ENCODE results near the gene SNAP23. TPM values are rescaled to one million over a fixed set of nuclear protein-coding genes. Genes with fewer than 3 reads are reported as not detected.

The SNAP23 gene
- total RNA-seq, 2 experiments from 2014 or later = 19.9 to 48.3 TPM

GRCh38 chr15:42482701-42483100, 12.7 kb upstream of the SNAP23 start:
- H3K79me2 ChIP-seq (ENCODE audit: insufficient read depth, low read depth, low read length) = peaks cover 24% of the 10 kb centered on the region; the same call in 1 of the 2 replicates
- H3K4me1 ChIP-seq (ENCODE audit: insufficient read depth, low read length, poor library complexity, severe bottlenecking) = no peaks in the 10 kb centered on the region
- 0 out of 2 replicates have a peak, but pooled peaks cover 7% of the 10 kb centered on the region for H3K9me3 ChIP-seq (ENCODE audit: low read length)
- no peaks in the 10 kb centered on the region for H4K20me1 ChIP-seq (ENCODE audit: insufficient read depth, low read length)
- intact Hi-C loops (cut with micrococcal nuclease; ENCODE audit: unreplicated experiment) = no loop called here
- no peaks in the 10 kb centered on the region for H3K9me2 ChIP-seq (ENCODE audit: insufficient read depth, low read length)
- no peak overlapping the region for H3K4me2 ChIP-seq (ENCODE audit: low read length)
- POLR2A ChIA-PET = no interaction called here
- no TSS peak for BruUV-seq (replicated peaks)
- no peak for TF ChIP-seq EZH2phosphoT487 (IDR thresholded peaks at IDR 0.05; ENCODE audit: borderline replicate concordance, low read depth, low read length)
- TF ChIP-seq, protein P1, sequence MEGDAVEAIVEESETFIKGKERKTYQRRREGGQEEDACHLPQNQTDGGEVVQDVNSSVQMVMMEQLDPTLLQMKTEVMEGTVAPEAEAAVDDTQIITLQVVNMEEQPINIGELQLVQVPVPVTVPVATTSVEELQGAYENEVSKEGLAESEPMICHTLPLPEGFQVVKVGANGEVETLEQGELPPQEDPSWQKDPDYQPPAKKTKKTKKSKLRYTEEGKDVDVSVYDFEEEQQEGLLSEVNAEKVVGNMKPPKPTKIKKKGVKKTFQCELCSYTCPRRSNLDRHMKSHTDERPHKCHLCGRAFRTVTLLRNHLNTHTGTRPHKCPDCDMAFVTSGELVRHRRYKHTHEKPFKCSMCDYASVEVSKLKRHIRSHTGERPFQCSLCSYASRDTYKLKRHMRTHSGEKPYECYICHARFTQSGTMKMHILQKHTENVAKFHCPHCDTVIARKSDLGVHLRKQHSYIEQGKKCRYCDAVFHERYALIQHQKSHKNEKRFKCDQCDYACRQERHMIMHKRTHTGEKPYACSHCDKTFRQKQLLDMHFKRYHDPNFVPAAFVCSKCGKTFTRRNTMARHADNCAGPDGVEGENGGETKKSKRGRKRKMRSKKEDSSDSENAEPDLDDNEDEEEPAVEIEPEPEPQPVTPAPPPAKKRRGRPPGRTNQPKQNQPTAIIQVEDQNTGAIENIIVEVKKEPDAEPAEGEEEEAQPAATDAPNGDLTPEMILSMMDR (conservative IDR thresholded peaks at IDR 0.05; ENCODE audit: low read length) = no peak
- H2AFZ ChIP-seq (ENCODE audit: low read length) = no peak overlapping the region
- H3K4me3 ChIP-seq (ENCODE audit: low read depth, low read length, poor library complexity, severe bottlenecking) = no peak overlapping the region
- CTCF ChIA-PET (ENCODE audit: unreplicated experiment) = no interaction called here
- peaks cover 21% of the 10 kb centered on the region for H3K36me3 ChIP-seq (ENCODE audit: insufficient read depth, low read length)
- DNase-seq (ENCODE audit: low spot score) = no peak
- H3K27ac ChIP-seq (ENCODE audit: low read depth, low read length, poor library complexity, severe bottlenecking) = no peak overlapping the region

DNA sequence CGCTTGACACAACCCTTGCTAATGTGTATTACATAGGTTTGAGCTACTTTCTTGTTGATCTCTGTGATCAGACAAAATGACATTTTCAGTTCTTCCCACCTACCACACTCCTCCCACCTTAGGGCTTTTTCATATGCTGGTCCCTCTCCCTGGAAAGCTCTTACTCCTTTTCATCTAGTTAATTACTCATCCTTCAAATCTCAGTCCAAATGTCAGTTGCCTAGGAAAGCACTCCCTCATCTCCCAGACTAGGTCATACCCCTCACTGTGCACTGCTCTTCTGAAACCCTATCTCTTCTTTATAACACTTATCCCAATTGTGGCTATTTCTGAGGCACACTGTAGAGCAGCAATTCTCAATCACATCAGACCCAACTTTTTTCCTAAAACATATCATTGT, 11.8 kb upstream of the SNAP23 start:
- Histone ChIP-seq H3K27ac (ENCODE audit: low read depth, low read length, poor library complexity, severe bottlenecking) (no peak overlapping the region), H3K4me3 (ENCODE audit: low read depth, low read length, poor library complexity, severe bottlenecking) (no peak overlapping the region), H2AFZ (ENCODE audit: low read length) (no peak overlapping the region), H3K4me2 (ENCODE audit: low read length) (no peak overlapping the region), H3K4me1 (ENCODE audit: insufficient read depth, low read length, poor library complexity, severe bottlenecking) (no peaks in the 10 kb centered on the region), H4K20me1 (ENCODE audit: insufficient read depth, low read length) (no peaks in the 10 kb centered on the region), H3K9me3 (ENCODE audit: low read length) (0 out of 2 replicates have a peak, but pooled peaks cover 7% of the 10 kb centered on the region), H3K36me3 (ENCODE audit: insufficient read depth, low read length) (peaks cover 21% of the 10 kb centered on the region), H3K9me2 (ENCODE audit: insufficient read depth, low read length) (no peaks in the 10 kb centered on the region), H3K79me2 (ENCODE audit: insufficient read depth, low read depth, low read length) (peaks cover 30% of the 10 kb centered on the region; the same call in 1 of the 2 replicates)
- no peak for DNase-seq (ENCODE audit: low spot score)
- BruUV-seq (replicated peaks) = no TSS peak
- ChIA-PET CTCF (ENCODE audit: unreplicated experiment) (no interaction called here), POLR2A (interaction anchor here (0.6 to 0.8 kb wide), 2 partner anchors 17 to 222 kb away, joined by 3 read pairs; no protein-coding TSS in a partner anchor)
- intact Hi-C loops (cut with micrococcal nuclease; ENCODE audit: unreplicated experiment) = no loop called here
- TF ChIP-seq, protein P1 (conservative IDR thresholded peaks at IDR 0.05; ENCODE audit: low read length) = no peak
- TF ChIP-seq EZH2phosphoT487 (IDR thresholded peaks at IDR 0.05; ENCODE audit: borderline replicate concordance, low read depth, low read length) = no peak

DNA sequence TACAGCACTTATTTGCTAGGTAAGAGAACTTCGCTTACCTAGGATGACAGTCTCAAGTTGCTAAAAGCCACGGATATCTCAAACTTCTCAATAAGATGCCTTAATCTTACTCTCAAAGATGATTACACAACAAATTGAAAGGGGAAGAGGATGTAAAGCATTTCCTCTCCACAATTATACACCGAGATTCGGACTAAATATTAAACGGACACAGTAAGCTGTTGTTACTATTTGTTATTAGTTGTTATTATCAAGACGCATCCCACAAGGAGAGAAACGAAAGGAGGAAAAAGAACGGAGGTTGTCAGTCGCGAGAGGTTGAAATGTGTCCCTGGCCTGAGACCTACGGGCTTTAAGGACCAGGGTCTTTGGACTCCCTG, 5.2 kb upstream of the SNAP23 start:
- TF ChIP-seq, protein P1 (conservative IDR thresholded peaks at IDR 0.05; ENCODE audit: low read length) = no peak
- TF ChIP-seq EZH2phosphoT487 (IDR thresholded peaks at IDR 0.05; ENCODE audit: borderline replicate concordance, low read depth, low read length) = no peak
- H3K79me2 ChIP-seq (ENCODE audit: insufficient read depth, low read depth, low read length) = peaks cover 29% of the 10 kb centered on the region
- peak overlapping the region; percentile 73 for H2AFZ ChIP-seq (ENCODE audit: low read length)
- peak overlapping the region; percentile 78 for H3K4me2 ChIP-seq (ENCODE audit: low read length)
- TSS peak; percentile 76 for BruUV-seq (replicated peaks)
- intact Hi-C loops (cut with micrococcal nuclease; ENCODE audit: unreplicated experiment) = loop anchor here (2.0 kb wide), 1 partner anchor 59 kb away; the partner anchor contains the start of genes HAUS2 and LRRC57
- peaks cover 2% of the 10 kb centered on the region for H3K36me3 ChIP-seq (ENCODE audit: insufficient read depth, low read length)
- POLR2A ChIA-PET = interaction anchor here (0.7 to 2.1 kb wide), 5 partner anchors 9 to 156 kb away, joined by 3 to 10 read pairs (median 3); no protein-coding TSS in a partner anchor
- peaks cover 41% of the 10 kb centered on the region for H3K4me1 ChIP-seq (ENCODE audit: insufficient read depth, low read length, poor library complexity, severe bottlenecking)
- H3K9me2 ChIP-seq (ENCODE audit: insufficient read depth, low read length) = no peaks in the 10 kb centered on the region
- peak; percentile 31 for DNase-seq (ENCODE audit: low spot score)
- peak overlapping the region; percentile 87 for H3K4me3 ChIP-seq (ENCODE audit: low read depth, low read length, poor library complexity, severe bottlenecking)
- CTCF ChIA-PET (ENCODE audit: unreplicated experiment) = interaction anchor here (1.1 to 1.2 kb wide), 2 partner anchors 14 to 58 kb away, joined by 3 read pairs; partner anchors contain the start of genes HAUS2 and LRRC57
- peak overlapping the region; percentile 78 for H3K27ac ChIP-seq (ENCODE audit: low read depth, low read length, poor library complexity, severe bottlenecking)
- H4K20me1 ChIP-seq (ENCODE audit: insufficient read depth, low read length) = no peaks in the 10 kb centered on the region
- H3K9me3 ChIP-seq (ENCODE audit: low read length) = no peaks in the 10 kb centered on the region

Measured in OCI-LY7 (cell line).